GM04503 (cell line): ENCODE measurements around the gene KIF12.
"Not testable (repeated sequence)": the region's sequence is repeated elsewhere in the genome, so short reads cannot be mapped to it uniquely, and the experiment has no call there.

Source experiments
- DNase-seq: peaks from one replicate; pipeline ENCODE4 v3.0.0-alpha.2; 2012; ENCODE audit warnings: low read depth

Gene KIF12

DNA sequence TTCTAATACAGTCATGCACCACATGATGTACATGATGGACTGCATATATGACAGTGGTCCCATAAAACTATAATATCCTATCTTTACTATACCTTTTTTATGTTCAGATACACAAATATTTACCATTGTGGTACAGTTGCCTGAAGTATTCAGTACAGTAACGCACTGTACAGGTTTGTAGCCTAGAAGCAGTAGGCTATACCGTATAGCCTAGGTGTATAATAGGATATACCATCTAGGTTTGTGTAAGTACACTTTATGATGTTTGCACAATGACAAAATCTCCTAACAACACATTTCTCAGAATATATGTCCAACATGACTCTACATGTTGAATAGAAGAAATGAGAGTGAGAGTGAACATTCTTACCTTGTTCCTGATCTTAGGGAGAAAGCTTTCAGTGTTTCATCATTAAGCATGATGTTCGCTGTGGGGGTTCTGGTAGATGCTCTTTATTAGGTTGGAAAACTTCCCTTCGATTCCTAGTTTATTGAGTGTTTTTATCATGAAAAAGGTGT, 52.8 kb downstream of the KIF12 start:
- DNase-seq = no peak

DNA sequence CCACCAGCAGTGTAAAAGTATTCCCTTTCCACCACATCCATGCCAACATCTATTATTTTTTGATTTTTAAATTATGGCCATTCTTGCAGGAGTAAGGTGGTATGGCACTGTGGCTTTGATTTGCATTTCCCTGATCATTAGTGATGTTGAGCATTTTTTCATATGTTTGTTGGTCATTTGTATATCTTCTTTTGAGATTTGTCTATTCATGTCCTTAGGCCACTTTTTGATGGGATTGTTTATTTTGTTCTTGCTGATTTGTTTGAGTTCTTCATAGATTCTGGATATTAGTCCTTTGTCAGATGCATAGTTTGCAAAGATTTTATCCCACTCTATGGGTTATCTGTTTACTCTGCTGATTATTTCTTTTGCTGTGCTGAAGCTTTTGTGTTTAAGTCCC, 55.4 kb downstream of the KIF12 start:
- DNase-seq = not testable (repeated sequence)
